DOHH2 (cell line): ENCODE measurements around the gene GNA14.

Experiments used
- CTCF ChIP-seq: fragments of 200-600 bp; sonication (generic); IDR thresholded peaks from one replicate; pipeline ENCODE4 v1.5.1; 2014; ENCODE audit warnings: antibody characterized with exemption, mild to moderate bottlenecking, low read depth, low read length; ENCODE audit not compliant: poor library complexity, severe bottlenecking
- EZH2phosphoT487 ChIP-seq: fragments of 200-600 bp; sonication (generic); IDR thresholded peaks from 2 replicates; pipeline ENCODE4 v1.6.1; 2017; ENCODE audit warnings: borderline replicate concordance, mild to moderate bottlenecking, antibody characterized with exemption, low read length, moderate library complexity, mixed read lengths

DNA sequence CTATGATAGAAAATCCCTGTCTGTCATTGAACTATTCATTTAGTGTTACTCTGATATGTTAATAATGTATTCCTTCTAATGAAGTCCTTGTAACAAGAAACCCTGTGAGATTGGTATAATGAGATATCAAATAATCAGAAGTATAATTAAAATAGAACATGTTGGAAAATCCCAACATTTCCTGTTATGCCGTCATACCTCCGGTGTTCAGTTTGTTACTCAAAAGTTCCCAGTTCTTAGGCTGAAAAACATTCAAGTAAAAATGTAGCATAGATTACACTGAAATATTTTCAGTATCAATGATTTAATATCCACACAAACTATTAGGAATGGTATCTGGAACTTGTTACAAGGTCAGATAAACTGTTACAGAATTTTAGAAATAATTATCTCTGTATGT, 227.5 kb downstream of the GNA14 start:
- TF ChIP-seq CTCF (no peak), EZH2phosphoT487 (no peak)
